ENCODE results near the gene FBXW11.

- TF ChIP-seq CTCF (IDR thresholded peaks at IDR 0.05): no peak
- no peak for TF ChIP-seq POLR2A (IDR thresholded peaks at IDR 0.05)
Measured at GRCh38 chr5:171961117-171961516, 45.3 kb downstream of the FBXW11 start.

Data from body of pancreas (tissue), 4 donors.